Measurements from ENCODE around the gene LYPD5.

The LYPD5 gene

DNA sequence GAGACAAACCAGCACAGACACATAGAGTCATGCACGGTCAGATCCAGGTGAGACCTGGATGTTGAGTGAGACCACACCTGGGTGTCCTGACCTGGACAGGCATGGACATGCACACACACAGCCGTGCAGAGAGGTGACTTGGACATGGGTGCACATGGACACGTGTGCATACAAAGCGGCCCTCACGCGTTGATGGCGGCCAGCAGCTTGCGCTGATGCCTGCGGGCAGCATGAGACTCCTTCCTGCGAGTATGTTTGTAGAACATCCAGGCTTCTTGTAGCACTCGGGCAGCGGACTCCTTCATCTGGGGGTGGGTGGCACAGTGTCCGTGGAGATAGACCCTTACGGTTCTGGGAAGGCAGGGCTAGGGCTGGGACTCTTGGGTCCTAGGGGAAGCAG is 33.0 kb downstream of the LYPD5 start:
- Histone ChIP-seq H3K23ac (ENCODE audit: low read length) (no peak overlapping the region), H2AK5ac (ENCODE audit: low read length) (no peak overlapping the region), H4K8ac (ENCODE audit: low read depth, low read length) (no peak overlapping the region), H3K4ac (ENCODE audit: low read depth, low read length) (no peak overlapping the region), H3K9ac (ENCODE audit: low read length) (no peak overlapping the region), H3K36me3 (ENCODE audit: control insufficient read depth, insufficient read depth, low read length) (no peaks in the 10 kb centered on the region), H2BK120ac (ENCODE audit: low read depth, low read length) (no peak overlapping the region), H3K27me3 (ENCODE audit: insufficient read depth, low read length, poor library complexity) (peaks cover 14% of the 10 kb centered on the region), H3K56ac (ENCODE audit: low read length) (no peak overlapping the region), H3K18ac (ENCODE audit: low read length) (no peak overlapping the region), H2BK5ac (ENCODE audit: low read length) (no peak overlapping the region), H4K5ac (ENCODE audit: low read length) (no peak overlapping the region), H3K27ac (ENCODE audit: low read depth, low read length) (no peak overlapping the region), H3K4me2 (ENCODE audit: low read length) (no peak overlapping the region), H2BK15ac (replicated peaks; ENCODE audit: low read depth) (no peak overlapping the region), H3K79me1 (ENCODE audit: low read length) (no peaks in the 10 kb centered on the region), H3K79me2 (ENCODE audit: control insufficient read depth, insufficient read depth, low read length) (no peaks in the 10 kb centered on the region), H3K4me1 (ENCODE audit: control insufficient read depth, low read depth, low read length) (no peaks in the 10 kb centered on the region), H3K4me3 (ENCODE audit: low read length) (no peak overlapping the region)
- DNase-seq, result no peak
- no CpG with 5 or more reads among the region's 14 CpGs for WGBS (ENCODE audit: extremely low coverage, insufficient coverage, low lambda C conversion rate)

DNA sequence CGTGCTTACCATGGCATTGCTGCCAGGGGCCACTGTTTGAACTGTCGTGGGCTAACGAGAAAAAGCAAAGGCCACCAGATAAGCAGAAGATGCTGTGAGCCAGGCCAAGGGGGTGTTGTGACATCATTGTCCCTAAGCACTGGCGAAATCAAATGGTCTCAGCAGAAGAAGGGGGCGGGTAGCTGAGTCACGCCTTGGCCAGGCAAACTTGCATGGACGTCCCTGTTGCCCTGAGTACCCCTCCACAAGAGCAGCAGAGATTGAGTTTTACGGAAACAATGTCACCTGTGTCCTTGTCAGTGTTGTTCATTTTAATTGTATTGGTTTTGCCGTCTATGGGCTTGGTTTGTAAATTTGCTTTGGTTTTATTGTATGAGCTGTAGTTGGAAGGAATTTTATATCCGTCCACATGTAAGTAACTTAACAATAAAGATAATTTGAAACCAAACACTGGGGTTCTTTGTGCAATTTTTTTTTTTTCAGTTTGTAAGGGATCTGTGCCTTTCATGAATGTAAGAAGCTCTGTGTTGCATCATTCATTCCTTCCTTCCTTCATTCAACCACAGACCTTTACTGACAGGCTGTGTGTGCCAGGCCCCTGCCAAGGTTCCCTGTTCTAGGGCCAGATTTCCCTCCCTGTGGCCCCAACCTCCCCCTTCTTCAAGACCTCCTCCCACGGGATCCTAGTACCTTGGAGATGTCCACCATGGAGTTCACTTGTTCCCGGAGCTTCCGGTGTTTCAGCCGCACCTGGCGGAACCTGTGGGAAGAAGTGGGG is 33.8 kb downstream of the LYPD5 start:
- Histone ChIP-seq H3K27me3 (ENCODE audit: insufficient read depth, low read length, poor library complexity) (peaks cover 8% of the 10 kb centered on the region), H3K23ac (ENCODE audit: low read length) (no peak overlapping the region), H2BK120ac (ENCODE audit: low read depth, low read length) (no peak overlapping the region), H4K8ac (ENCODE audit: low read depth, low read length) (no peak overlapping the region), H2BK15ac (replicated peaks; ENCODE audit: low read depth) (no peak overlapping the region), H3K4me2 (ENCODE audit: low read length) (no peak overlapping the region), H2AK5ac (ENCODE audit: low read length) (no peak overlapping the region), H3K4me1 (ENCODE audit: control insufficient read depth, low read depth, low read length) (no peaks in the 10 kb centered on the region), H3K79me1 (ENCODE audit: low read length) (no peaks in the 10 kb centered on the region), H3K18ac (ENCODE audit: low read length) (no peak overlapping the region), H3K4ac (ENCODE audit: low read depth, low read length) (no peak overlapping the region), H4K5ac (ENCODE audit: low read length) (no peak overlapping the region), H2BK5ac (ENCODE audit: low read length) (no peak overlapping the region), H3K27ac (ENCODE audit: low read depth, low read length) (no peak overlapping the region), H3K79me2 (ENCODE audit: control insufficient read depth, insufficient read depth, low read length) (no peaks in the 10 kb centered on the region), H3K56ac (ENCODE audit: low read length) (no peak overlapping the region), H3K9ac (ENCODE audit: low read length) (no peak overlapping the region), H3K4me3 (ENCODE audit: low read length) (no peak overlapping the region), H3K36me3 (ENCODE audit: control insufficient read depth, insufficient read depth, low read length) (no peaks in the 10 kb centered on the region)
- no CpG with 5 or more reads among the region's 15 CpGs for WGBS (ENCODE audit: extremely low coverage, insufficient coverage, low lambda C conversion rate)
- no peak for DNase-seq

DNA sequence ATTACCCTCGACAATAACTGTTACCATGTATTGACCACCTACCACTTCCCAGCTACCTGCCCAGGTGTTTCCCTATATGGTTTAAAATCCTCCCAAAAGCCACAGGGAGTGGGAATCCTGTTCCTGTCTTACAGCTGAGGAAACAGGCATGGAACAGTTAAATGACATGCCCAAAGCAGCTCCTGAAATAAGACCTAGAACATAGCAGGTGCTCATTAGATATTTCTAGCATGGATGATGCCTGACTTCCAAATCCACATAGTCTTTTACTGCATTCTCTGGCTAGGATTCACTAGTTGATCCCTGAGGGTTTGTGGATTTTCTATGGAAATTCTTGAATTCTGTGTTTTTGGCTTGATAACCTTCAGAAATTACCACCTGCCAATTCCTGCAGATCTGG is 34.4 kb downstream of the LYPD5 start:
- Histone ChIP-seq H2BK120ac (ENCODE audit: low read depth, low read length) (no peak overlapping the region), H3K56ac (ENCODE audit: low read length) (no peak overlapping the region), H4K8ac (ENCODE audit: low read depth, low read length) (no peak overlapping the region), H3K27ac (ENCODE audit: low read depth, low read length) (no peak overlapping the region), H3K18ac (ENCODE audit: low read length) (no peak overlapping the region), H2BK5ac (ENCODE audit: low read length) (no peak overlapping the region), H3K23ac (ENCODE audit: low read length) (no peak overlapping the region), H3K4me3 (ENCODE audit: low read length) (no peak overlapping the region), H3K36me3 (ENCODE audit: control insufficient read depth, insufficient read depth, low read length) (no peaks in the 10 kb centered on the region), H3K27me3 (ENCODE audit: insufficient read depth, low read length, poor library complexity) (peaks cover 2% of the 10 kb centered on the region), H2BK15ac (replicated peaks; ENCODE audit: low read depth) (no peak overlapping the region), H3K79me2 (ENCODE audit: control insufficient read depth, insufficient read depth, low read length) (no peaks in the 10 kb centered on the region), H3K9ac (ENCODE audit: low read length) (no peak overlapping the region), H3K4ac (ENCODE audit: low read depth, low read length) (no peak overlapping the region), H2AK5ac (ENCODE audit: low read length) (no peak overlapping the region), H4K5ac (ENCODE audit: low read length) (no peak overlapping the region), H3K4me2 (ENCODE audit: low read length) (no peak overlapping the region), H3K79me1 (ENCODE audit: low read length) (no peaks in the 10 kb centered on the region), H3K4me1 (ENCODE audit: control insufficient read depth, low read depth, low read length) (no peaks in the 10 kb centered on the region)
- WGBS (ENCODE audit: extremely low coverage, insufficient coverage, low lambda C conversion rate), result no CpG with 5 or more reads among the region's 1 CpG
- DNase-seq, result no peak

DNA sequence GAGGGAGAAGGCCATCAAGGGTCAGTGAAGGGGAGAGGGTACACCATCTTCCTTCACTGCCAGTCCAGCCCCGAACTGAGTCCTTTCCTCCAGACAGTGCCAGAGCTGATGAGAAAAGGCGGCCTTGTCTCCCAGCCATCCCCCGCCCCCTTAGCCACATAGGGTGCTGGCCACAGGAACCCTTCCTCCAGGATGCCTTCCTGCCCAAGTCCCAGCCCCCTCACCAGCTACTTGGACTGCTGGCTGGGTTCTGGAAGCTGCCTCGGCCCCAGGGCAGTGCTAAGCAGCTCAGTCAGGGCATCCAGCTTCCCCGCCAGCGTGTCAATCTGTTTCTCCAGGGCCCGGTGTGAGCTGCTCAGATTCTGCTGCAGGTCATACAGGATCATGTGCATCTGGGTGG is 34.9 kb downstream of the LYPD5 start:
- H3K79me1 ChIP-seq (ENCODE audit: low read length), result no peaks in the 10 kb centered on the region
- no peak overlapping the region for H4K5ac ChIP-seq (ENCODE audit: low read length)
- no peak overlapping the region for H3K4me2 ChIP-seq (ENCODE audit: low read length)
- no peak overlapping the region for H3K27ac ChIP-seq (ENCODE audit: low read depth, low read length)
- H3K4me3 ChIP-seq (ENCODE audit: low read length), result no peak overlapping the region
- no CpG with 5 or more reads among the region's 7 CpGs for WGBS (ENCODE audit: extremely low coverage, insufficient coverage, low lambda C conversion rate)
- H2BK15ac ChIP-seq (replicated peaks; ENCODE audit: low read depth), result no peak overlapping the region
- no peaks in the 10 kb centered on the region for H3K36me3 ChIP-seq (ENCODE audit: control insufficient read depth, insufficient read depth, low read length)
- no peak overlapping the region for H3K56ac ChIP-seq (ENCODE audit: low read length)
- no peaks in the 10 kb centered on the region for H3K79me2 ChIP-seq (ENCODE audit: control insufficient read depth, insufficient read depth, low read length)
- H3K27me3 ChIP-seq (ENCODE audit: insufficient read depth, low read length, poor library complexity), result no peaks in the 10 kb centered on the region
- H3K23ac ChIP-seq (ENCODE audit: low read length), result no peak overlapping the region
- no peak overlapping the region for H2BK5ac ChIP-seq (ENCODE audit: low read length)
- H3K18ac ChIP-seq (ENCODE audit: low read length), result no peak overlapping the region
- H2AK5ac ChIP-seq (ENCODE audit: low read length), result no peak overlapping the region
- no peaks in the 10 kb centered on the region for H3K4me1 ChIP-seq (ENCODE audit: control insufficient read depth, low read depth, low read length)
- H2BK120ac ChIP-seq (ENCODE audit: low read depth, low read length), result no peak overlapping the region
- no peak for DNase-seq
- no peak overlapping the region for H3K9ac ChIP-seq (ENCODE audit: low read length)
- H4K8ac ChIP-seq (ENCODE audit: low read depth, low read length), result no peak overlapping the region
- H3K4ac ChIP-seq (ENCODE audit: low read depth, low read length), result no peak overlapping the region

- no peak overlapping the region for H3K4me2 ChIP-seq (ENCODE audit: low read length)
- H3K4me1 ChIP-seq (ENCODE audit: control insufficient read depth, low read depth, low read length), result no peaks in the 10 kb centered on the region
- H3K4ac ChIP-seq (ENCODE audit: low read depth, low read length), result no peak overlapping the region
- H3K9ac ChIP-seq (ENCODE audit: low read length), result no peak overlapping the region
- no peak overlapping the region for H2BK120ac ChIP-seq (ENCODE audit: low read depth, low read length)
- no peak overlapping the region for H2BK15ac ChIP-seq (replicated peaks; ENCODE audit: low read depth)
- DNase-seq, result no peak
- H3K79me2 ChIP-seq (ENCODE audit: control insufficient read depth, insufficient read depth, low read length), result no peaks in the 10 kb centered on the region
- H3K56ac ChIP-seq (ENCODE audit: low read length), result no peak overlapping the region
- no peak overlapping the region for H2AK5ac ChIP-seq (ENCODE audit: low read length)
- no peaks in the 10 kb centered on the region for H3K36me3 ChIP-seq (ENCODE audit: control insufficient read depth, insufficient read depth, low read length)
- no CpG with 5 or more reads among the region's 4 CpGs for WGBS (ENCODE audit: extremely low coverage, insufficient coverage, low lambda C conversion rate)
- no peak overlapping the region for H3K4me3 ChIP-seq (ENCODE audit: low read length)
- H3K79me1 ChIP-seq (ENCODE audit: low read length), result no peaks in the 10 kb centered on the region
- no peak overlapping the region for H4K8ac ChIP-seq (ENCODE audit: low read depth, low read length)
- no peaks in the 10 kb centered on the region for H3K27me3 ChIP-seq (ENCODE audit: insufficient read depth, low read length, poor library complexity)
- H3K23ac ChIP-seq (ENCODE audit: low read length), result no peak overlapping the region
- H3K18ac ChIP-seq (ENCODE audit: low read length), result no peak overlapping the region
- no peak overlapping the region for H2BK5ac ChIP-seq (ENCODE audit: low read length)
- H4K5ac ChIP-seq (ENCODE audit: low read length), result no peak overlapping the region
- H3K27ac ChIP-seq (ENCODE audit: low read depth, low read length), result no peak overlapping the region
These were observed 35.5 kb downstream of the LYPD5 start for GRCh38 chr19:43766755-43767043.
